Right renal cortex interstitium (tissue), 3 donors: ENCODE results near the gene FAM222B. TPM values are rescaled to one million over a fixed set of nuclear protein-coding genes. Genes with fewer than 3 reads are reported as not detected.
"Not testable (repeated sequence)": the region's sequence is repeated elsewhere in the genome, so short reads cannot be mapped to it uniquely, and the experiment has no call there.

Experiments
- DNase-seq, 3 donors: peaks; one replicate each; pipeline ENCODE4 v3.0.0-alpha.2; 2013; ENCODE audit warnings: low read depth in 3 of 3, low spot score in 2 of 3
- polyA plus RNA-seq, 3 donors: library from polyadenylated mRNA; unstranded; fragments of 120-200 nt; gene quantifications; one replicate each; pipeline ENCODE4 v1.2.1, GENCODE V29; 2013; ENCODE audit not compliant: insufficient read length in 3 of 3

The FAM222B gene
- polyA plus RNA-seq, 3 donors, result 19.7 to 20.0 (median 19.9) TPM

DNA sequence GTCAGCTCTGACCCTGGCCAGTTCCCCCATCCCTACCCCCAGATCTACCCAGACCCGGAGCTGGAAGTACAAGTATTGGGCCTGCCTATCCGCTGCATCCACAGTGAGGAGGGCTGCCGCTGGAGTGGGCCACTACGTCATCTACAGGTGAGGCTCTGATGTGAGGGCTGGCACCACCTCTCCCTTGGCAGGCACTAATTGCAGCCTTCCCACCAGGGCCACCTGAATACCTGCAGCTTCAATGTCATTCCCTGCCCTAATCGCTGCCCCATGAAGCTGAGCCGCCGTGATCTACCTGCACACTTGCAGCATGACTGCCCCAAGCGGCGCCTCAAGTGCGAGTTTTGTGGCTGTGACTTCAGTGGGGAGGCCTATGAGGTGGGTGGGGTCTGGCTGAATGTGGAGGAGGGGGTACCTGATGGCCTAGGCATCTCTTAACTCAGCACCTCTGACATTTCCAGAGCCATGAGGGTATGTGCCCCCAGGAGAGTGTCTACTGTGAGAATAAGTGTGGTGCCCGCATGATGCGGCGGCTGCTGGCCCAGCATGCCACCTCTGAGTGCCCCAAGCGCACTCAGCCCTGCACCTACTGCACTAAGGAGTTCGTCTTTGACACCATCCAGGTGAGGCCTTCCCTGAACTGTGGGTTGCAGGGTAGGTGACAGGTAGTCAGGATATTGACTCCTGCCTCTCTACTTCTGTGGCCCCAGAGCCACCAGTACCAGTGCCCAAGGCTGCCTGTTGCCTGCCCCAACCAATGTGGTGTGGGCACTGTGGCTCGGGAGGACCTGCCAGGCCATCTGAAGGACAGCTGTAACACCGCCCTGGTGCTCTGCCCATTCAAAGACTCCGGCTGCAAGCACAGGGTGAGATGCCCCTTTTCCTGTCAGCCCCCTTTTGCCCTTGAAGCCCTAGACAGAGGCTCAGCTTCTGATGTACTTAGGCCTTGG lies 94.5 kb downstream of the FAM222B start:
- DNase-seq, result no peak

DNA sequence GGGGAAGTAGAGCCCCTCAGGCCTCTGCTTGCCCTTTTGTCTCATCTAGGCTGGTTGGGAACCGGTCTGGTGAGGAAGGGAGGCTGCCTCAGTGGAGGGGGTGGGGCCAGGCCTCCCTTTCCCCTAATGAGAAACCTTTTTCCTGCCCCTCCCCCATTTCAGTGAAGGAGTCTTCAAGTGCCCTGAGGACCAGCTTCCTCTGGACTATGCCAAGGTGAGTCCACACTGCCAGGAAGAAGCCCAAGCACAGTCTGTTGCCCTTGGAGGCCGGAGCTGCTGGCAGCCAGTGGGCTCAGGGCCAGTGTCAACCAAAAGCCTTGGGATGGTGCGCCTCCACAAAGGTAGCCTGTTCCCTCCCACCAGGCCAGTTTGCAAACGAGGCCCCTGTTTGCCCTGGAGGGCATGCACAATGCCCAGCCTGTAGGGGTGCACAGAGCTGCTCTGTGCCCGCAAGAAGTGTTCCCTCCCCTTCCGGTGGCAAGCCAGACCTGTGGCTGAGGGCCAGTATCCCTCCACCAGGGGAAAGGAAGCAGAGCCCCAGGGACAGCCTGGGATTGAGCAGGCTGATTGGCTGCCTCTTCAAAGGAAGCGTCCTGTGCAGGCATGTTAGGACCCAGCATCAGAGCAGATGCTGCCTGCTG lies 95.4 kb downstream of the FAM222B start:
- no peak for DNase-seq

DNA sequence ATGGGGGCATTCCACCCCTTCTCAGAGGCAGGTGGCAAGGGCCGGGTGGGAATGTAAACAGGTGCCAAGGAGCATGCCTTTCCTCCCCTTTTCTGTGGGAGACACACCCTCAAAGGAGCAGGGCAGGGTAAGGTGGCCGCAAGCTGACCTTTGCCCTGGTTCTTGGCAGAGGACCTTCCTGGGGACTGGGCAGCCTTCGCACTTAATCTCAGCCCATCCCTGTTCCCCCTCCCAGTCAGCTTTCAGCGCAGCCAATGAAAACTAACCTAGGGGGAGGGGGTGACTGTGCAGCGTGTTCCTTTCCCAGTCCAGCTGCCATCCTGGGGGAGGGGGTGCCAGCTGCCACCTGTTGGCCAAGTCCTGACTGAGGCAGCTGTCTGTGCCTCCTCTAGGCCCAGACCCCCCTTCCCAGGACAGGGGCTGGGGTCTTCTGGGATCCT lies 96.0 kb downstream of the FAM222B start:
- no peak for DNase-seq

DNA sequence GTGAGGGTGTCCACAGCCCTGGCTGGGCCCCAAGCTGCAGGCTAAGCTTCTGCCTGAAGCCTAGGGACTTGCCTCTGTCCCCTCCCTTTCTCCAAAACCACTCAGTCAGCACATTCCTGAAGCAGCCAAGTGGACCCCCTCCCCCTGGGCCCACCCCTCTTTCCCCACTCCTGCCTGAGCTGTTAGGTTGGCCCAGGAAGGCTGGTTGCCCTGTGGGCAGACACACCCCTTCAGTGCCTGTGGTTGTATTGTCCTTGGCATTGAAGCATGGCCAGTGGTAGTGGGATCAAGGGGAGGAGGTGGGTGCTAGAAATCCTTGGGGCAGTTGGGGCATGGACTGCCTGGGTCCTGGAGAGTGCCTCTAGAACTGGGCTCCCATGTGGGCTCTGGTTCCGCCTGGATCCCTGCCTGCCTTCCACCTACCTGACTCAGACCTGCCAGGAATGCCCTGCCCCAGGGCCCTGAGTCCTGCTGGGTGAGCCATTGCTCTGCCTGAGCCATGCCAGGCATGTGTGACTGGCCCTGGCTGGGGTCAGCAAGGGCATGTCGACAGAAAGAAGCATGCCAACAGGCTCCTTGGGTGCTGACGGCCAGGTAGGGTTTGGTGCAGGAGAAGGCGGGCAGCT lies 96.7 kb downstream of the FAM222B start:
- no peak for DNase-seq

DNA sequence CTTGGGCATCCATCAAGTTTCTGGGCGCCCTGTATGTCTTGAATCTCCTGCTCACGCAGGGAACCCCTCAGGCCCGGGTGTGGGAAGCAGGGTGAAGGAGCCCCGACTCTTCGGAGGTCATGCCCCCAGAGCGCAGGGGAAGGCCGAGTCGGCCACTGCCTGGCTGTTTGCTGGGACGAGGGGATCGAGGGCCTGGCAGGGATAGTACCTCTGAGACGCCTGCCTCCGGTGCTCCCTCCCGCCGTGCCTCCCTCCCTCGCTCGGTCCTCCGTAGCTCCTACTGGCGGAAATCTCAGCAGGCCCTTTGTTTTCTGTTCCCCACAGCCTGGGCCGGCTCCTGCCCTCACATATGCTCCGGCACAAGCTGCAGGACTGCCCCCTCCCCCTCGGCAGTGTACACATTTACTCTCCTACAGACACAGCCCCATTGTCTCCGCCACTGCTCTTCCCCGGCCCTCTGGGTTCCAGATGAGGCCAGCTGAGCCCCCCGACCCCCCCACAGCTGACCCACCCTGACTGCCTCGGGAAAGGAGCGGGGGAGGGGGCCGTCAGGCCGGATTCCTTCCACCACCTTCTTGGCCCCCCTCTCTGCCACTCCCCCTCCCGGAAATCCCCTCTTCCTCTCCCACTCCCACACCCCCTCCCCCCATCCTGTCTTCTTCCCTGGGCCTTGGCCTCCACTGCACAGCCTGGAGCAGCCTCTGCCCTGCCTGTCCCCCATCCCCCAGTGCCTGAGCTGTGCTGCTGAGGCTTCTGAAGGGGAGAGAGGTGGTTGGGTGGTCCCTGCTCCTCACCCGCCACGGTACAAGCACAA lies 97.4 kb downstream of the FAM222B start:
- DNase-seq, result peak in 1 of 3 donors; percentile 65

GRCh38 chr17:28744104-28744971 lies 98.3 kb downstream of the FAM222B start:
- DNase-seq, result no peak

GRCh38 chr17:28743243-28744103 lies 99.1 kb downstream of the FAM222B start, which contains the start of gene TRAF4:
TSS of gene TRAF4 (plus strand) at chr17:28744011. CDS start at chr17:28744113, 102 bp downstream.
- peak in 2 of 3 donors; percentile 76 to 81 for DNase-seq

GRCh38 chr17:28741358-28742349 lies 100.9 kb downstream of the FAM222B start:
- no peak for DNase-seq

GRCh38 chr17:28740406-28741357 lies 101.9 kb downstream of the FAM222B start:
- no peak for DNase-seq

GRCh38 chr17:28738680-28739384 lies 103.8 kb downstream of the FAM222B start:
- DNase-seq, result no peak

- no peak for DNase-seq
Observed at GRCh38 chr17:28737770-28738679, 104.6 kb downstream of the FAM222B start.

GRCh38 chr17:28737316-28737715 lies 105.3 kb downstream of the FAM222B start:
- DNase-seq, result no peak

- not testable (repeated sequence) for DNase-seq
Observed at GRCh38 chr17:28735913-28736769, 106.4 kb downstream of the FAM222B start.
